NCI-H748 (cell line): ENCODE data around the gene PCED1A.

Experiments
- DNase-seq: peaks from one replicate; lab custom pipeline; 2025; ENCODE audit not compliant: unreplicated experiment; lab: John Stamatoyannopoulos, UW

PCED1A gene

GRCh38 chr20:2840138-2840966 is at the start of gene PCED1A, which contains the start of gene VPS16:
TSS of gene PCED1A (minus strand) at chr20:2840655. CDS start at chr20:2839912, 743 bp downstream.
TSS of gene VPS16 (plus strand) at chr20:2840745. CDS start at chr20:2840775, 30 bp downstream.
- peak; percentile 96 for DNase-seq

GRCh38 chr20:2889797-2890196 is 49.3 kb upstream of the PCED1A start:
- no peak for DNase-seq

- no peak for DNase-seq
Measured at GRCh38 chr20:2889209-2889608, 48.8 kb upstream of the PCED1A start.

- no peak for DNase-seq
Measured at GRCh38 chr20:2888224-2888955, 47.9 kb upstream of the PCED1A start.

GRCh38 chr20:2887715-2888114 is 47.3 kb upstream of the PCED1A start:
- no peak for DNase-seq

GRCh38 chr20:2883726-2884637 is 43.5 kb upstream of the PCED1A start:
- DNase-seq: no peak

GRCh38 chr20:2880650-2881049 is 40.2 kb upstream of the PCED1A start:
- no peak for DNase-seq

- DNase-seq: no peak
Measured at GRCh38 chr20:2879146-2879545, 38.7 kb upstream of the PCED1A start.

- no peak for DNase-seq
Measured at GRCh38 chr20:2878515-2878914, 38.1 kb upstream of the PCED1A start.

GRCh38 chr20:2875690-2876203 is 35.3 kb upstream of the PCED1A start:
- DNase-seq: no peak

GRCh38 chr20:2874456-2874855 is 34.0 kb upstream of the PCED1A start:
- peak; percentile 55 for DNase-seq

- peak; percentile 88 for DNase-seq
Measured at GRCh38 chr20:2873747-2874041, 33.2 kb upstream of the PCED1A start.

GRCh38 chr20:2873010-2873746 is 32.7 kb upstream of the PCED1A start, which contains the start of gene PTPRA:
TSS of gene PTPRA (plus strand) at chr20:2873481. CDS start at chr20:2964278, 90,797 bp downstream.
- DNase-seq: peak; percentile 98

- DNase-seq: peak; percentile 82
Measured at GRCh38 chr20:2872459-2873009, 32.1 kb upstream of the PCED1A start.

- no peak for DNase-seq
Measured at GRCh38 chr20:2871661-2872458, 31.4 kb upstream of the PCED1A start.

GRCh38 chr20:2871111-2871465 is 30.6 kb upstream of the PCED1A start:
- DNase-seq: no peak

GRCh38 chr20:2869381-2869780 is 28.9 kb upstream of the PCED1A start:
- DNase-seq: no peak

GRCh38 chr20:2867081-2867864 is 26.8 kb upstream of the PCED1A start:
- DNase-seq: no peak
